HL-60 (cell line): ENCODE measurements around the gene PIGT.

Source experiments
- DNase-seq, 2 experiments: peaks; one replicate each; pipeline ENCODE4 v3.0.0-alpha.2; 2010 to 2020; ENCODE audit warnings: low read depth in 1 of 2, low spot score in 1 of 2
- H3K27ac ChIP-seq: fragments of 250-450 bp; sonication (Bioruptor Pico); replicated peaks from 2 replicates; pipeline ENCODE4 v1.5.1; 2020; ENCODE audit warnings: mild to moderate bottlenecking, moderate library complexity
- H3K27me3 ChIP-seq: fragments of 250-450 bp; sonication (Bioruptor Pico); 2 replicates; pipeline ENCODE4 v1.5.1; 2021; ENCODE audit warnings: mild to moderate bottlenecking, moderate library complexity; ENCODE audit not compliant: insufficient read depth, poor library complexity, severe bottlenecking
- H3K4me3 ChIP-seq: replicated peaks from 2 replicates; pipeline ENCODE4 v1.5.1; 2011; ENCODE audit warnings: mild to moderate bottlenecking, control low read depth, low read length; ENCODE audit not compliant: insufficient read depth
- CTCF ChIP-seq: IDR thresholded peaks from one replicate; pipeline ENCODE4 v1.5.1; 2011; ENCODE audit warnings: low read length, control low read depth, inconsistent platforms; ENCODE audit not compliant: insufficient read depth
- GABPA ChIP-seq: IDR thresholded peaks from 2 replicates; pipeline ENCODE4 v1.6.1; 2012; ENCODE audit warnings: low read depth
- POLR2AphosphoS5 ChIP-seq: IDR thresholded peaks from 2 replicates; pipeline ENCODE4 v1.6.1; 2012; ENCODE audit warnings: low read depth
- REST ChIP-seq: IDR thresholded peaks from 2 replicates; pipeline ENCODE4 v1.6.1; 2012; ENCODE audit warnings: low read depth; ENCODE audit not compliant: insufficient replicate concordance
- SPI1 ChIP-seq: IDR thresholded peaks from 2 replicates; pipeline ENCODE4 v1.6.1; 2012; ENCODE audit warnings: low read depth, mild to moderate bottlenecking, borderline replicate concordance

Gene PIGT

GRCh38 chr20:45441746-45442145, 25.8 kb downstream of the PIGT start:
- TF ChIP-seq REST (no peak), POLR2AphosphoS5 (no peak), GABPA (no peak), CTCF (no peak), SPI1 (no peak)
- no peaks in the 10 kb centered on the region for H3K27me3 ChIP-seq
- no peak overlapping the region for H3K27ac ChIP-seq
- DNase-seq = no peak
- no peak overlapping the region for H3K4me3 ChIP-seq

- DNase-seq = no peak
- H3K4me3 ChIP-seq = no peak overlapping the region
- TF ChIP-seq REST (no peak), CTCF (no peak), SPI1 (no peak), POLR2AphosphoS5 (no peak), GABPA (no peak)
- H3K27ac ChIP-seq = no peak overlapping the region
- no peaks in the 10 kb centered on the region for H3K27me3 ChIP-seq
These were observed 28.1 kb downstream of the PIGT start for GRCh38 chr20:45444050-45444449.

- no peaks in the 10 kb centered on the region for H3K27me3 ChIP-seq
- H3K4me3 ChIP-seq = no peak overlapping the region
- DNase-seq = peak in 1 of 2 experiments; percentile 32
- no peak for TF ChIP-seq REST
- peak; percentile 66 for TF ChIP-seq CTCF
- H3K27ac ChIP-seq = no peak overlapping the region
These were observed 30.0 kb downstream of the PIGT start for GRCh38 chr20:45445805-45446562.
